DOHH2 (cell line): ENCODE measurements around the gene MYO18B.

Source experiments
- EZH2phosphoT487 ChIP-seq: fragments of 200-600 bp; sonication (generic); IDR thresholded peaks from 2 replicates; pipeline ENCODE4 v1.6.1; 2017; ENCODE audit warnings: borderline replicate concordance, mild to moderate bottlenecking, antibody characterized with exemption, low read length, moderate library complexity, mixed read lengths
- TF ChIP-seq, protein P1 (sequence below): fragments of 200-600 bp; sonication (generic); IDR thresholded peaks from one replicate; pipeline ENCODE4 v1.5.1; 2014; ENCODE audit warnings: antibody characterized with exemption, mild to moderate bottlenecking, low read depth, low read length; ENCODE audit not compliant: poor library complexity, severe bottlenecking

- TF ChIP-seq, protein P1, sequence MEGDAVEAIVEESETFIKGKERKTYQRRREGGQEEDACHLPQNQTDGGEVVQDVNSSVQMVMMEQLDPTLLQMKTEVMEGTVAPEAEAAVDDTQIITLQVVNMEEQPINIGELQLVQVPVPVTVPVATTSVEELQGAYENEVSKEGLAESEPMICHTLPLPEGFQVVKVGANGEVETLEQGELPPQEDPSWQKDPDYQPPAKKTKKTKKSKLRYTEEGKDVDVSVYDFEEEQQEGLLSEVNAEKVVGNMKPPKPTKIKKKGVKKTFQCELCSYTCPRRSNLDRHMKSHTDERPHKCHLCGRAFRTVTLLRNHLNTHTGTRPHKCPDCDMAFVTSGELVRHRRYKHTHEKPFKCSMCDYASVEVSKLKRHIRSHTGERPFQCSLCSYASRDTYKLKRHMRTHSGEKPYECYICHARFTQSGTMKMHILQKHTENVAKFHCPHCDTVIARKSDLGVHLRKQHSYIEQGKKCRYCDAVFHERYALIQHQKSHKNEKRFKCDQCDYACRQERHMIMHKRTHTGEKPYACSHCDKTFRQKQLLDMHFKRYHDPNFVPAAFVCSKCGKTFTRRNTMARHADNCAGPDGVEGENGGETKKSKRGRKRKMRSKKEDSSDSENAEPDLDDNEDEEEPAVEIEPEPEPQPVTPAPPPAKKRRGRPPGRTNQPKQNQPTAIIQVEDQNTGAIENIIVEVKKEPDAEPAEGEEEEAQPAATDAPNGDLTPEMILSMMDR, result no peak
- TF ChIP-seq EZH2phosphoT487, result no peak
Measured at GRCh38 chr22:25908755-25909154, 166.8 kb downstream of the MYO18B start.
